ENCODE measurements around the gene DMRTB1. TPM values are rescaled to one million over a fixed set of nuclear protein-coding genes. Genes with fewer than 3 reads are reported as not detected.

The DMRTB1 gene
- total and polyA plus RNA-seq, 2 donors (not counting 1 experiment from before 2014, with no cell fraction given): not detected

DNA sequence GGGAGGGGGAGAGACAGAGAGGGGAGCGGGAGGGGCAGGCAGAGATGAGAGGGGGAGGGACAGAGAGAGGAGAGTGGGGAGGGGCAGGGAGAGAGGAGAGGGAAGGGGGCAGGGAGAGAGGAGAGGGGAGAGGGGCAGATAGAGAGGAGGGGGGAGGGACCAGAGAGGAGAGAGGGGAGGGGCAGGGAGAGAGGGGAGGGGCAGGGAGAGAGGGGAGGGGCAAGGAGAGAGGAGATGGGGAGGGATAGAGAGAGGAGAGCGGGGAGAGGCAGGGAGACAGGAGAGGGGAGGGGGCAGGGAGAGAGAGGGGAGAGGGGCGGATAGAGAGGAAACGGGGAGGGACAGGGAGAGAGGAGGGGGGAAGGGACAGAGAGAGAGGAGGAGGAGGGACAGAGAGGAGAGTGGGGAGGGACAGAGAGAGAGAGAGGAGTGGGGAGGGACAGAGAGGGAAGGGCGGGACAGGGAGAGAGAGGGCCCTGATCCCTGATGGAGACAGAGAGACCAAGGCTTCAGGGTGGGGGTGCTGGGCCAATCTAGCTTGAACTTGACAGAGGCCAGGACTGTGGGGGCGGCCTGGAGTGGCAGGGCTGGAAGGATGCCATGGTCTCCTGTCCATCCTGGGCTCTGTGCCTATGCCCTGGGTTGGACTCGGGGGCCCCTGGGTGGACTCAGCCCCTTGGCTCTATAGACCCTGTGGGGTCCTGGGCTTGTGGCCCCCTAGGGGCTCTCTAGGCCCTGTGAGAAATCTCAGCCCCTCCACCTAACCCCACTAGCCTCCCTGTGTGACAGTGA is 43.6 kb downstream of the DMRTB1 start:
- no peaks in the 10 kb centered on the region for H3K9me3 Mint-ChIP-seq (ENCODE audit: insufficient read depth)
- Histone ChIP-seq H3K9me3 (ENCODE audit: control extremely low read depth in 1 of 3, control insufficient read depth in 2 of 3, insufficient read depth in 1 of 3, low read length in 2 of 3) (no peaks in the 10 kb centered on the region), H3K36me3 (replicated peaks in 1 of 2; ENCODE audit: control extremely low read depth in 1 of 2, control insufficient read depth in 1 of 2, extremely low read depth in 1 of 2, insufficient read depth in 2 of 2, low read length in 1 of 2) (no peaks in the 10 kb centered on the region), H3K79me2 (ENCODE audit: control insufficient read depth, insufficient read depth, low read length) (no peaks in the 10 kb centered on the region), H3K27ac (ENCODE audit: low read length in 2 of 2) (no peak overlapping the region), H3K4me1 (ENCODE audit: control insufficient read depth in 2 of 2, insufficient read depth in 2 of 2, low read length in 2 of 2) (no peaks in the 10 kb centered on the region), H3K27me3 (replicated peaks in 1 of 4; ENCODE audit: control extremely low read depth in 1 of 4, control insufficient read depth in 3 of 4, insufficient read depth in 4 of 4, low read length in 3 of 4) (no peaks in the 10 kb centered on the region), H3K9ac (ENCODE audit: low read length) (no peak overlapping the region), H3K4me3 (ENCODE audit: control extremely low read depth in 1 of 5, extremely low read depth in 1 of 5, insufficient read depth in 1 of 5, low read depth in 2 of 5, low read length in 4 of 5) (no peak overlapping the region), H3K4me2 (replicated peaks; ENCODE audit: low read depth, low read length, poor library complexity, severe bottlenecking) (no peak overlapping the region), H2AFZ (ENCODE audit: insufficient read depth, low read depth, low read length, poor library complexity, severe bottlenecking) (no peak overlapping the region), H4K20me1 (ENCODE audit: control insufficient read depth, insufficient read depth, low read length, poor library complexity, severe bottlenecking) (no peaks in the 10 kb centered on the region)
- no peak overlapping the region for H3K4me3 Mint-ChIP-seq
- intact Hi-C loops (cut with micrococcal nuclease): no loop called here
- ATAC-seq (ENCODE audit: low read depth): no peak
- ChIA-PET POLR2A (no interaction called here), CTCF (no interaction called here)
- peaks cover 4% of the 10 kb centered on the region for H3K27me3 Mint-ChIP-seq
- H3K4me1 Mint-ChIP-seq: no peaks in the 10 kb centered on the region
- no peak for DNase-seq
- TF ChIP-seq EZH2 (IDR thresholded peaks at IDR 0.05; ENCODE audit: borderline replicate concordance, insufficient read depth, low read depth, low read length, poor library complexity, severe bottlenecking): no peak
- TF ChIP-seq, protein P1, sequence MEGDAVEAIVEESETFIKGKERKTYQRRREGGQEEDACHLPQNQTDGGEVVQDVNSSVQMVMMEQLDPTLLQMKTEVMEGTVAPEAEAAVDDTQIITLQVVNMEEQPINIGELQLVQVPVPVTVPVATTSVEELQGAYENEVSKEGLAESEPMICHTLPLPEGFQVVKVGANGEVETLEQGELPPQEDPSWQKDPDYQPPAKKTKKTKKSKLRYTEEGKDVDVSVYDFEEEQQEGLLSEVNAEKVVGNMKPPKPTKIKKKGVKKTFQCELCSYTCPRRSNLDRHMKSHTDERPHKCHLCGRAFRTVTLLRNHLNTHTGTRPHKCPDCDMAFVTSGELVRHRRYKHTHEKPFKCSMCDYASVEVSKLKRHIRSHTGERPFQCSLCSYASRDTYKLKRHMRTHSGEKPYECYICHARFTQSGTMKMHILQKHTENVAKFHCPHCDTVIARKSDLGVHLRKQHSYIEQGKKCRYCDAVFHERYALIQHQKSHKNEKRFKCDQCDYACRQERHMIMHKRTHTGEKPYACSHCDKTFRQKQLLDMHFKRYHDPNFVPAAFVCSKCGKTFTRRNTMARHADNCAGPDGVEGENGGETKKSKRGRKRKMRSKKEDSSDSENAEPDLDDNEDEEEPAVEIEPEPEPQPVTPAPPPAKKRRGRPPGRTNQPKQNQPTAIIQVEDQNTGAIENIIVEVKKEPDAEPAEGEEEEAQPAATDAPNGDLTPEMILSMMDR (IDR thresholded peaks at IDR 0.05): no peak
- no peak overlapping the region for H3K27ac Mint-ChIP-seq
- 79% methylated on average over 7 of the region's 7 CpGs for WGBS (ENCODE audit: insufficient coverage)

DNA sequence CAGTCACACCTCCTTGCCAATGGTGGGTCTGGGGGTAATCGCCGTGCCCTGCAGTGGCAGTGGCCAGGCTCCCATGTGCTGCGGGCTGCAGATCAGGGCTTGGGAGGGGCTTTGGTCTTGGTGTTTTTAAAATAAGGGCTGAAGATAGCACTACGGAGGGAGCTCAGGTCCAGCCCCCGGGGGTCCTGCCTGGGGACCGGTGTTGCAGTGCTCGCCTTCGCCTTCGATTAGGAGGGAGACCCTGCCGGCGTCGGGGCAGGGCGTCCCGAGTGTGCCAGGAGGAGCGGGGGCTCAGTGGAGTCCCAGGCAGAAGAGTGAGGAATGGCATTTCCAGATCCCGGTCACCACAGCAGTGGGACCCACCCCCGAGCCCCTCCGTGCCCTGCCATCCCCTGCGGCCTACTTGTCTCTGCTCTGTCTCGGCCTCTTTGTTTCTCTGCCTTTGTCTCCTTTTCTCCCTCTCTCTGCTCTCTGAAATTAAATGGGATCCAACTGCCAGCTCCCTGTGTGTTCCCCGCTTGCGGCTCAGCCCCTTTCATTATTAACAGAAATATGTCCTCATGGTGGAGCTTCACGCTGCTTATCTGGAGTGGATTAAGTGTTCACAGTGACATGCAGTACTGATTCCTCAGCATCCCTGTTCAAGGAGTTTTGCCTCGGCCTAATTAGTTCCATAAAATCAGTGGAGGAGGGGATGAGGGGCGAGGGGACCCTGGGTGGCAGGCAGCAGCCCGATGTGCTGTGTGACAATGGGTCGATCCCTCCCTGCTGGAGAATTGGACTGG is 44.4 kb downstream of the DMRTB1 start:
- H4K20me1 ChIP-seq (ENCODE audit: control insufficient read depth, insufficient read depth, low read length, poor library complexity, severe bottlenecking): no peaks in the 10 kb centered on the region
- TF ChIP-seq, protein P1 (IDR thresholded peaks at IDR 0.05): no peak
- no peak for TF ChIP-seq EZH2 (IDR thresholded peaks at IDR 0.05; ENCODE audit: borderline replicate concordance, insufficient read depth, low read depth, low read length, poor library complexity, severe bottlenecking)
- H3K9me3 ChIP-seq (ENCODE audit: control extremely low read depth in 1 of 3, control insufficient read depth in 2 of 3, insufficient read depth in 1 of 3, low read length in 2 of 3): no peaks in the 10 kb centered on the region
- no peak overlapping the region for H3K4me2 ChIP-seq (replicated peaks; ENCODE audit: low read depth, low read length, poor library complexity, severe bottlenecking)
- H3K4me3 Mint-ChIP-seq: no peak overlapping the region
- DNase-seq: no peak
- no peak overlapping the region for H3K27ac ChIP-seq (ENCODE audit: low read length in 2 of 2)
- ATAC-seq (ENCODE audit: low read depth): no peak
- no peaks in the 10 kb centered on the region for H3K79me2 ChIP-seq (ENCODE audit: control insufficient read depth, insufficient read depth, low read length)
- intact Hi-C loops (cut with micrococcal nuclease): no loop called here
- ChIA-PET POLR2A (no interaction called here), CTCF (no interaction called here)
- no peaks in the 10 kb centered on the region for H3K4me1 Mint-ChIP-seq
- WGBS (ENCODE audit: insufficient coverage): 92% methylated on average over 20 of the region's 27 CpGs
- no peak overlapping the region for H3K9ac ChIP-seq (ENCODE audit: low read length)
- no peak overlapping the region for H3K27ac Mint-ChIP-seq
- no peaks in the 10 kb centered on the region for H3K36me3 ChIP-seq (replicated peaks in 1 of 2; ENCODE audit: control extremely low read depth in 1 of 2, control insufficient read depth in 1 of 2, extremely low read depth in 1 of 2, insufficient read depth in 2 of 2, low read length in 1 of 2)
- H3K9me3 Mint-ChIP-seq (ENCODE audit: insufficient read depth): no peaks in the 10 kb centered on the region
- H3K4me1 ChIP-seq (ENCODE audit: control insufficient read depth in 2 of 2, insufficient read depth in 2 of 2, low read length in 2 of 2): no peaks in the 10 kb centered on the region
- H3K27me3 Mint-ChIP-seq: peaks cover 4% of the 10 kb centered on the region
- H3K27me3 ChIP-seq (replicated peaks in 1 of 4; ENCODE audit: control extremely low read depth in 1 of 4, control insufficient read depth in 3 of 4, insufficient read depth in 4 of 4, low read length in 3 of 4): no peaks in the 10 kb centered on the region
- H2AFZ ChIP-seq (ENCODE audit: insufficient read depth, low read depth, low read length, poor library complexity, severe bottlenecking): no peak overlapping the region
- H3K4me3 ChIP-seq (ENCODE audit: control extremely low read depth in 1 of 5, extremely low read depth in 1 of 5, insufficient read depth in 1 of 5, low read depth in 2 of 5, low read length in 4 of 5): no peak overlapping the region
